Lower leg skin (tissue), 4 donors: Measurements from ENCODE around the gene PTCHD1. TPM values are rescaled to one million over a fixed set of nuclear protein-coding genes. Genes with fewer than 3 reads are reported as not detected.

Experiments used
- DNase-seq, 2 donors: peaks; one replicate each; pipeline ENCODE4 v3.0.0-alpha.2; 2019; ENCODE audit warnings: low spot score in 2 of 2
- H3K4me3 ChIP-seq: fragments of 200-600 bp; sonication (generic); 2 replicates; pipeline ENCODE4 v1.5.1; 2017; ENCODE audit warnings: mild to moderate bottlenecking, low read depth; ENCODE audit not compliant: poor library complexity, severe bottlenecking
- POLR2A ChIP-seq, 2 donors: fragments of 450-650 bp; IDR thresholded peaks; one replicate each; pipeline ENCODE4 v1.6.1; 2016 to 2017; ENCODE audit warnings: antibody characterized with exemption in 2 of 2, mild to moderate bottlenecking in 1 of 2, moderate library complexity in 1 of 2
- WGBS, 2 donors: methylation state at CpG; one replicate each; pipeline ENCODE4 v1.1.5; 2018; 5-methylcytosine and 5-hydroxymethylcytosine counted together
- intact Hi-C: fragments of 100-400 bp; cut with DNase I; formaldehyde crosslinking; loops from one replicate; pipeline ENCODE4 v1.15.0; 2023; ENCODE audit warnings: low total_unique reads
- total RNA-seq, 4 donors: library from RNA; depleted of rRNA; stranded (reverse); fragments of >200 nt; gene quantifications; one replicate each; pipeline ENCODE4 v1.1.0, GENCODE V29; 2016
- TF ChIP-seq, protein P1 (sequence below), 3 donors: fragments of 450-650 bp; IDR thresholded peaks; one replicate each; pipeline ENCODE4 v1.5.1; 2016; ENCODE audit warnings: antibody characterized with exemption in 3 of 3, mild to moderate bottlenecking in 3 of 3, moderate library complexity in 2 of 3

PTCHD1 gene
- total RNA-seq, 4 donors from 2014 or later, result 0.07 to 0.13 (median 0.08) TPM; not detected in 1

GRCh38 chrX:23338334-23338733 is 3.7 kb downstream of the PTCHD1 start:
- TF ChIP-seq, protein P1, sequence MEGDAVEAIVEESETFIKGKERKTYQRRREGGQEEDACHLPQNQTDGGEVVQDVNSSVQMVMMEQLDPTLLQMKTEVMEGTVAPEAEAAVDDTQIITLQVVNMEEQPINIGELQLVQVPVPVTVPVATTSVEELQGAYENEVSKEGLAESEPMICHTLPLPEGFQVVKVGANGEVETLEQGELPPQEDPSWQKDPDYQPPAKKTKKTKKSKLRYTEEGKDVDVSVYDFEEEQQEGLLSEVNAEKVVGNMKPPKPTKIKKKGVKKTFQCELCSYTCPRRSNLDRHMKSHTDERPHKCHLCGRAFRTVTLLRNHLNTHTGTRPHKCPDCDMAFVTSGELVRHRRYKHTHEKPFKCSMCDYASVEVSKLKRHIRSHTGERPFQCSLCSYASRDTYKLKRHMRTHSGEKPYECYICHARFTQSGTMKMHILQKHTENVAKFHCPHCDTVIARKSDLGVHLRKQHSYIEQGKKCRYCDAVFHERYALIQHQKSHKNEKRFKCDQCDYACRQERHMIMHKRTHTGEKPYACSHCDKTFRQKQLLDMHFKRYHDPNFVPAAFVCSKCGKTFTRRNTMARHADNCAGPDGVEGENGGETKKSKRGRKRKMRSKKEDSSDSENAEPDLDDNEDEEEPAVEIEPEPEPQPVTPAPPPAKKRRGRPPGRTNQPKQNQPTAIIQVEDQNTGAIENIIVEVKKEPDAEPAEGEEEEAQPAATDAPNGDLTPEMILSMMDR (IDR thresholded peaks at IDR 0.05), result no peak
- TF ChIP-seq POLR2A (IDR thresholded peaks at IDR 0.05), result no peak
- no peak for DNase-seq
- 82 to 89% methylated on average over 4 of the region's 4 CpGs for WGBS, 2 donors
- H3K4me3 ChIP-seq, result no peak overlapping the region
- intact Hi-C loops, result no loop called here

GRCh38 chrX:23341452-23341851 is 6.8 kb downstream of the PTCHD1 start:
- 48 to 60% methylated on average over 6 of the region's 6 CpGs for WGBS, 2 donors
- no peak overlapping the region for H3K4me3 ChIP-seq
- TF ChIP-seq, protein P1 (IDR thresholded peaks at IDR 0.05), result no peak
- no peak for TF ChIP-seq POLR2A (IDR thresholded peaks at IDR 0.05)
- intact Hi-C loops, result no loop called here
- no peak for DNase-seq

- intact Hi-C loops, result no loop called here
- TF ChIP-seq, protein P1 (IDR thresholded peaks at IDR 0.05), result no peak
- TF ChIP-seq POLR2A (IDR thresholded peaks at IDR 0.05), result no peak
- DNase-seq, result no peak
- no peak overlapping the region for H3K4me3 ChIP-seq
- WGBS, 2 donors, result 55 to 64% methylated on average over 5 of the region's 5 CpGs
These were observed 9.7 kb downstream of the PTCHD1 start for GRCh38 chrX:23344238-23344903.

DNA sequence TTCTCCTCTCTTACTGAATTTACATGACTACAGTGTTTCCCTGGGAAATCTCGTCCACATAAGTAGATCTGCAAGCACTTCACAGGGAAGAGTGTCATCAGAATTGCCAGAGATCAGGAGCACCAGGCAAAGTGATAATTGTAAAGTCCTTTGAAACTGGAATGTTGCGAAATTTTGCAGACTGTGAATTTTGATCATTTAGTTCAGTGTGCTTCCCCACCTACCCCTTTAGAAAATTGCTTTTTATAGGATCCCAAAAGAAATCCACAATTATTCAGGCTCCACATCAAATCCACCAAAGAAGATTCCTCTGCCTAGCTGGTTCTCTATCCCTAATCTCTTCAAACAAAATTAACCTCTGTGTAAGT is 10.2 kb downstream of the PTCHD1 start:
- no peak overlapping the region for H3K4me3 ChIP-seq
- no peak for DNase-seq
- 49 to 80% methylated on average over 2 of the region's 2 CpGs for whole genome bisulfite sequencing, 2 donors
- intact Hi-C loops, result no loop called here
- no peak for TF ChIP-seq POLR2A (IDR thresholded peaks at IDR 0.05)
- TF ChIP-seq, protein P1 (IDR thresholded peaks at IDR 0.05), result no peak

DNA sequence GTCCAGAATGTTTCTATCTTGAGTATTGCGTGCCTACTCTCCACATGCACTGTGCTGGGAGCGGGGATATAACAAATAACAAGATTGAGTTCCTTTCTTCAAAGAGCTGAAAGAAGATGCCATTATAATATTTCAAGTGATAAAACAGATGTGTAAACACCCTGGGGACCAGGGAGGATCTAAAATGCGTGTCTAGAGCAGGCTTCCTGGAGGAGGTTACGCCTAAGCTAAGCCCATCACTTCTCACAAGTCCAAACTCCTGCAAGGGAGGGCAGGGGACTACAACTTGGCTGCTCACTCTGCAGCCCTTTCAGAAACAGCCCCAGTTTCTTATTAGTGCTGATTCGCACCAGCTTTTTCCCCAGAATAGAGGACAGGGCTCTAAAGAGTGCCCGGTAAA is 21.5 kb downstream of the PTCHD1 start:
- TF ChIP-seq, protein P1 (IDR thresholded peaks at IDR 0.05), result no peak
- TF ChIP-seq POLR2A (IDR thresholded peaks at IDR 0.05), result no peak
- H3K4me3 ChIP-seq, result no peak overlapping the region
- WGBS, 2 donors, result 83% methylated on average over 6 of the region's 6 CpGs
- intact Hi-C loops, result no loop called here
- DNase-seq, result no peak

- no peak for DNase-seq
- intact Hi-C loops, result no loop called here
- H3K4me3 ChIP-seq, result no peak overlapping the region
- TF ChIP-seq POLR2A (IDR thresholded peaks at IDR 0.05), result no peak
- TF ChIP-seq, protein P1 (IDR thresholded peaks at IDR 0.05), result no peak
- WGBS, 2 donors, result 66 to 68% methylated on average over 3 of the region's 3 CpGs
These were observed 29.8 kb downstream of the PTCHD1 start for GRCh38 chrX:23364416-23364815.
